ENCODE results near the gene PTPRJ.

DNA sequence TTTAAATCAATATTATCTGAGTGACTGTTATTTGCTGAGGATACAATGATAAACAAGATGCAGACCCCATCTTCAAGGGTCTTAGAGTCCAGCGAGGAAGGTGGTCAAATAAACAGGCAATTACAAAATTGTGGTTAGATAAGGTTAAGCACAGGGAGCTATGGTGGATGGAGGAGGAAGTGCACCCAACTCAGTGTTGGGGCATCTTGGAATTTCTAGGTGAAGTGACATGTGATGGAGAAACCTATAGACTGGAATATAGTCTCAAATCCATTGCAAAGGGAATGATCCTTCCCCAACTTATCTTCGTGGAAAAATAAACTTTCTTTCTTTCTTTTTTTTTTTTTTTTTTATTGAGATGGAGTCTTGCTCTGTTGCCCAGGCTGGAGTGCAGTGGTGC is 3.4 kb upstream of the PTPRJ start:
- TF ChIP-seq, protein P1, sequence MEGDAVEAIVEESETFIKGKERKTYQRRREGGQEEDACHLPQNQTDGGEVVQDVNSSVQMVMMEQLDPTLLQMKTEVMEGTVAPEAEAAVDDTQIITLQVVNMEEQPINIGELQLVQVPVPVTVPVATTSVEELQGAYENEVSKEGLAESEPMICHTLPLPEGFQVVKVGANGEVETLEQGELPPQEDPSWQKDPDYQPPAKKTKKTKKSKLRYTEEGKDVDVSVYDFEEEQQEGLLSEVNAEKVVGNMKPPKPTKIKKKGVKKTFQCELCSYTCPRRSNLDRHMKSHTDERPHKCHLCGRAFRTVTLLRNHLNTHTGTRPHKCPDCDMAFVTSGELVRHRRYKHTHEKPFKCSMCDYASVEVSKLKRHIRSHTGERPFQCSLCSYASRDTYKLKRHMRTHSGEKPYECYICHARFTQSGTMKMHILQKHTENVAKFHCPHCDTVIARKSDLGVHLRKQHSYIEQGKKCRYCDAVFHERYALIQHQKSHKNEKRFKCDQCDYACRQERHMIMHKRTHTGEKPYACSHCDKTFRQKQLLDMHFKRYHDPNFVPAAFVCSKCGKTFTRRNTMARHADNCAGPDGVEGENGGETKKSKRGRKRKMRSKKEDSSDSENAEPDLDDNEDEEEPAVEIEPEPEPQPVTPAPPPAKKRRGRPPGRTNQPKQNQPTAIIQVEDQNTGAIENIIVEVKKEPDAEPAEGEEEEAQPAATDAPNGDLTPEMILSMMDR (IDR thresholded peaks at IDR 0.05; ENCODE audit: low read depth, low read length, missing input control) = peak; percentile 17
- TF ChIP-seq, protein P2, sequence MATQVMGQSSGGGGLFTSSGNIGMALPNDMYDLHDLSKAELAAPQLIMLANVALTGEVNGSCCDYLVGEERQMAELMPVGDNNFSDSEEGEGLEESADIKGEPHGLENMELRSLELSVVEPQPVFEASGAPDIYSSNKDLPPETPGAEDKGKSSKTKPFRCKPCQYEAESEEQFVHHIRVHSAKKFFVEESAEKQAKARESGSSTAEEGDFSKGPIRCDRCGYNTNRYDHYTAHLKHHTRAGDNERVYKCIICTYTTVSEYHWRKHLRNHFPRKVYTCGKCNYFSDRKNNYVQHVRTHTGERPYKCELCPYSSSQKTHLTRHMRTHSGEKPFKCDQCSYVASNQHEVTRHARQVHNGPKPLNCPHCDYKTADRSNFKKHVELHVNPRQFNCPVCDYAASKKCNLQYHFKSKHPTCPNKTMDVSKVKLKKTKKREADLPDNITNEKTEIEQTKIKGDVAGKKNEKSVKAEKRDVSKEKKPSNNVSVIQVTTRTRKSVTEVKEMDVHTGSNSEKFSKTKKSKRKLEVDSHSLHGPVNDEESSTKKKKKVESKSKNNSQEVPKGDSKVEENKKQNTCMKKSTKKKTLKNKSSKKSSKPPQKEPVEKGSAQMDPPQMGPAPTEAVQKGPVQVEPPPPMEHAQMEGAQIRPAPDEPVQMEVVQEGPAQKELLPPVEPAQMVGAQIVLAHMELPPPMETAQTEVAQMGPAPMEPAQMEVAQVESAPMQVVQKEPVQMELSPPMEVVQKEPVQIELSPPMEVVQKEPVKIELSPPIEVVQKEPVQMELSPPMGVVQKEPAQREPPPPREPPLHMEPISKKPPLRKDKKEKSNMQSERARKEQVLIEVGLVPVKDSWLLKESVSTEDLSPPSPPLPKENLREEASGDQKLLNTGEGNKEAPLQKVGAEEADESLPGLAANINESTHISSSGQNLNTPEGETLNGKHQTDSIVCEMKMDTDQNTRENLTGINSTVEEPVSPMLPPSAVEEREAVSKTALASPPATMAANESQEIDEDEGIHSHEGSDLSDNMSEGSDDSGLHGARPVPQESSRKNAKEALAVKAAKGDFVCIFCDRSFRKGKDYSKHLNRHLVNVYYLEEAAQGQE (IDR thresholded peaks at IDR 0.05) = no peak
- no peak for TF ChIP-seq YY1 (IDR thresholded peaks at IDR 0.05)
- TF ChIP-seq, protein P3, sequence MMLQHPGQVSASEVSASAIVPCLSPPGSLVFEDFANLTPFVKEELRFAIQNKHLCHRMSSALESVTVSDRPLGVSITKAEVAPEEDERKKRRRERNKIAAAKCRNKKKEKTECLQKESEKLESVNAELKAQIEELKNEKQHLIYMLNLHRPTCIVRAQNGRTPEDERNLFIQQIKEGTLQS (IDR thresholded peaks at IDR 0.05) = no peak
- no peak for TF ChIP-seq RAD21 (IDR thresholded peaks at IDR 0.05)
- no peak for TF ChIP-seq HNF4G (IDR thresholded peaks at IDR 0.05)
- TF ChIP-seq EGR1 (IDR thresholded peaks at IDR 0.05; ENCODE audit: low read depth in 2 of 2) = no peak
- TF ChIP-seq, protein P4, sequence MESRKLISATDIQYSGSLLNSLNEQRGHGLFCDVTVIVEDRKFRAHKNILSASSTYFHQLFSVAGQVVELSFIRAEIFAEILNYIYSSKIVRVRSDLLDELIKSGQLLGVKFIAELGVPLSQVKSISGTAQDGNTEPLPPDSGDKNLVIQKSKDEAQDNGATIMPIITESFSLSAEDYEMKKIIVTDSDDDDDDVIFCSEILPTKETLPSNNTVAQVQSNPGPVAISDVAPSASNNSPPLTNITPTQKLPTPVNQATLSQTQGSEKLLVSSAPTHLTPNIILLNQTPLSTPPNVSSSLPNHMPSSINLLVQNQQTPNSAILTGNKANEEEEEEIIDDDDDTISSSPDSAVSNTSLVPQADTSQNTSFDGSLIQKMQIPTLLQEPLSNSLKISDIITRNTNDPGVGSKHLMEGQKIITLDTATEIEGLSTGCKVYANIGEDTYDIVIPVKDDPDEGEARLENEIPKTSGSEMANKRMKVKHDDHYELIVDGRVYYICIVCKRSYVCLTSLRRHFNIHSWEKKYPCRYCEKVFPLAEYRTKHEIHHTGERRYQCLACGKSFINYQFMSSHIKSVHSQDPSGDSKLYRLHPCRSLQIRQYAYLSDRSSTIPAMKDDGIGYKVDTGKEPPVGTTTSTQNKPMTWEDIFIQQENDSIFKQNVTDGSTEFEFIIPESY (IDR thresholded peaks at IDR 0.05) = no peak
- no peak for TF ChIP-seq SP1 (IDR thresholded peaks at IDR 0.05)
- no peak for TF ChIP-seq TAF1 (conservative IDR thresholded peaks at IDR 0.05)
- TF ChIP-seq GABPA (IDR thresholded peaks at IDR 0.05 in 1 of 2, conservative IDR thresholded peaks at IDR 0.05 in 1 of 2) = no peak
- no peak for TF ChIP-seq RXRA (IDR thresholded peaks at IDR 0.05)

Data from liver (tissue), 3 donors.